Mucosa of gallbladder (tissue), 1 donor: ENCODE data around the gene LTF. TPM values are rescaled to one million over a fixed set of nuclear protein-coding genes. Genes with fewer than 3 reads are reported as not detected.
"Not testable (repeated sequence)": the region's sequence is repeated elsewhere in the genome, so short reads cannot be mapped to it uniquely, and the experiment has no call there.

Experiments used
- DNase-seq: peaks from one replicate; pipeline ENCODE4 v3.0.0-alpha.2; 2020; ENCODE audit warnings: low spot score
- total RNA-seq: library from RNA; stranded (reverse); gene quantifications from one replicate; pipeline ENCODE4 v1.2.1, GENCODE V29; 2021
- donor health status: DM: no; HTN: no; CAD: no.

Gene LTF
- total RNA-seq, 1 donor from 2014 or later: 0.83 TPM

DNA sequence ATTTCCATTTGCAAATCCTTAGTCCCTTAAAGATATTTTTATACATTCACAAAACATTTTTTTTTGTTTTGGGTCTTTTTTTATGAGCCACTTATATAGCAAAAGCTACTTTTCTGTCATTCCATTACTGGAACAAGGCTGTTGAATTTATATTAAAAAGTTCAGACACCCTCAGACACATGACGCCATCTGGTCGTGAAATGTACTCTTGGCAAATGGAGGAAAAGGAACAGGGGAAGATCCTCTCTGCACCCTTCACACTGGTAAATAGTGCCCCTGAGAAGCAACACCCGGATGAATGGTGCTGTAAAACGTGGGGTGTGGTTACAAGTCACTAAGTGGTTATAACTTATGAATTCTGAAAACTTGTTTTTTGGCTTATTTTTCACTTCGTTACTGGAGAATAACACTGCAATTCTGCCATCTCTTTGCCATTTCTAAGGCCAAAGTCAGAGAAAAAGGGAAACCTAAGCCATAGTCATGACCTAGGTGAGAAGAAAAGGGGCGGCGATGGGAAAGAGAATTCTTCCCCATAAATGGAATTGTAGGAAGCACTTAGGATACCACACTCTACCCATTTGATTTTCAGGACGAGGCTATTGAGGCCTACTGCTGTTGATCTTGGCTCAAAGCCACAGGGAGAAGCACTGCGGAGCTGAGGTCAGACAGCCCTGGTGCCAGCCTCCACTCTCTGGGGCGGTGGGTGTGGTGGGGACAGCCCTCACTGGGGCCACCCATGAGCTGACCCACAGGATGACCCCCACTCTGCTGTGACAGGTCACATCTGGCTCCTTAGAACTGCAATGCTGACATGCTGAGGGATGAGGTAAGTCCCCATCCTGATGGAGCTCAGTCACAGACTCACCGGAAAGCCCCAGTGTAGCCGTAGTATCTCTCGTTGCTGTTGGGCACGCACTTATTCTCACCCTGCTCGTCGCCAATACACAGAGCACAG, 21.9 kb downstream of the LTF start:
- DNase-seq: peak; percentile 53

DNA sequence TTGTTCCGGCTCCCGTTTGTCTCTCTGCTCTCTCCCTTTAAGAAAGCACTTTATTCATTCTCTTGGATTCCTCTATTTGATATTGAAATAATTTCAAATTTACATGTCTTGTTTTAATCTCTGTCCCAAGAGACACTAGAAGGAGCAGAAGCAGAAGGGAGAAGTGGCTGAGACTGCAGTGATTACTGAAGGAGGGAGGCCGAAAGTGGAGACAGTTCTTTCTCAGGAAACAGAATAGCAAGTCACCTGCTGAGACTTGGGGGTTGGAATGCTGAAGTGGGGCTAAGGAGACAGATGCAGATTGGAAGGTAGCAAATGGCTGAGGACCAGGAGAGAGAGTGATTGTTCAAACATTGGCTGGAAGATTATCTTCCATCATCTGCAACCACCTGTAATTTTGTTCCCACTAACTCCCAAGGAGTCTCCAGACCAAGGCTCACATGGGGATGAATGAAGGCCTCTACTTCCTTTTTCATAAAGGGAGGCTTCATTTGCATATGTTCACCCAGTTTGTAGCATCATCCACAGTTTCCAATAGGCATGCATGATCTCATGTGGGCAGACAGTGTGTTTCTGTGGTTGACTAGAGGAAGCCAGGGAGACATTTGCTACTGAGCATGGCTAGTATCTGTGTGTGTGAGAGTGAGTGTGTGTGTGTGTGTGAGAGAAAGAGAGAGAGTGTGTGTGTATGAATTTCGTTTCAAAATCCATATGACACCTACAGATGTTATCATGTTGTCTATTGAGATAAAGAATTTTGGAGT, 24.0 kb downstream of the LTF start:
- DNase-seq: no peak

DNA sequence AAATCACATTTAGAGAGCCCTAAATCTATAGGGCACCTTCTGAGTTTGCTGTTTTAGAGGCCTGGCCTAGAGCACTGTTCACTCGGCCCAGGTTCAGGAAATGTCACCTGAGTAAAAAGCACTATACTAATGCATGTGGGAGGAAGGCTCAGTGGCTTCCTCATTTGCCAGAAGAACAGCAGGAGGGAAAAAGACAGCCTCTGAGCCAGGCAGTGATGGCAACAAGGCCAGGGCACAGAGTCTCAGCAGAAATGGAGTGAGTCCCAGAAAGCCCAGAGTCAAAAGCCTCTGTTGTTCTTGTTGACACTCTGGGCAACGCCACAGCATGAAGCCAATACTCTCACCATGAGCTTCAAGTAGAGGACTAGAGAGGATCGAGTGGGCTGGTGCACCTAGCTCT, 25.9 kb downstream of the LTF start:
- DNase-seq: no peak

DNA sequence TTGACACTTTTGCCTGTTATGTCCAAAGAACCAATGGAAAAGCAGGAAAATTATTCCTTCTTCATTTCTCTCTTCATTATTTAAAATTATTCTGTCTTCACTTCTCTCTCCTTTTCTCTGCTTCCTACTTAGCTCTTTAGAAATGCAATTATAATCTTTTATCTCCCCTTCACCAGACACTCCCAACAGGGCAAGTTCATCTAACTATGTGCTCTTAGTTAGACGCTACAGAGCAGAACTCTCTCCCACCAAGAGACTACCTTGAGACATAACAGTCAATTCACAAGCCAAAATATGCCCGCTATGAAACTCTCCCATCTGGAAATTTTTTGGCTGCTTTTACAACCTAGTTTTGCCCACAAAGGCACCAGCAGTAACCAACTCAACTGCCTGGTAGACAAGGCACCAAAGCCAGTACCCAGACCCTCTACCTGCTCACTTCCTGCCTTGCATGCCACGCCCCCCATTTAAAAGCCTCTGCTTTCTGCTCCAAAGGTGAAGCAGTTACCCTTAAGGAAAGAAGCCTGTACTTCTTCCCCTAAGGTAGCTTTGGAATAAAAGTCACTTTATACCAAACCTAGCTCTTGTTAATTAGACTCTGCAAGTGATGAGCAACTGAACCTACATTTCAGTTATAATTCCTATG, 29.5 kb downstream of the LTF start:
- DNase-seq: no peak

DNA sequence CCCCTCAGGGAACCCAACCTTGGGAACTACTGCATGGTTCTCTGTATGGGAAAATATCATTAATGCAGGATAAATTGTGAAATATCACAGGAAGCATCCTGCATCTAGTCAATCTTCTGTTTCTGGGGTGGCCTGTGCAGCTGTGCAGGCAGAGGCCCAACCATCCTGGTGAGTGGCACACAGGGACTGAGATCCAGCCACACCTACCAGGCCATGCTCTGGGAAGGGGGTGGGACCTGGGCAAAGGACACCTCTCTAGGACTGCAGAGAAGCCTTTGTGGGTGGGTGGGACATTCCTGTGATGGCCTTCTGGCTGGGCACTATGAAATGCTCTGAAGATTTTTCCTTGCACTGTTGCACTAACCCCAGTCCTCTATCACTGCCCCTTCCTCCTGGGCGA, 30.9 kb downstream of the LTF start:
- no peak for DNase-seq

DNA sequence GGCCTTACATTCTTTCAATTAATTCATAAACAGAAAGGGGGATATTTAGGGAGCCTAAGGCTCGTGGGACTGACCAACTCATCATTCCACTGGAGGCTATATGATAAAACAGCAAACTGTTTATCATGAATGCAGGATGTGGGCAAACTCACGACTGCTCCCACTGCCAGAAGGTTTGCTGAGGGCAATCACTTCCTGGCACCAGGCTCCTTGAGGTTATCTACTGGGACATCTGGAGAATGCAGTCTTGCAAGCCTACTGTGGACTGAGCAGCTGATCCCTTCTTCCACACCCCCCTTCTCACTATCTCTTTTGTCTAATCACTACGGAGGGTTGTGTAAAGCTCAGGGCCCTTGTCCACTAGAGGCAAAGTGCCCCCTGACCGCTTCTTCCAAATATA, 31.6 kb downstream of the LTF start:
- not testable (repeated sequence) for DNase-seq

DNA sequence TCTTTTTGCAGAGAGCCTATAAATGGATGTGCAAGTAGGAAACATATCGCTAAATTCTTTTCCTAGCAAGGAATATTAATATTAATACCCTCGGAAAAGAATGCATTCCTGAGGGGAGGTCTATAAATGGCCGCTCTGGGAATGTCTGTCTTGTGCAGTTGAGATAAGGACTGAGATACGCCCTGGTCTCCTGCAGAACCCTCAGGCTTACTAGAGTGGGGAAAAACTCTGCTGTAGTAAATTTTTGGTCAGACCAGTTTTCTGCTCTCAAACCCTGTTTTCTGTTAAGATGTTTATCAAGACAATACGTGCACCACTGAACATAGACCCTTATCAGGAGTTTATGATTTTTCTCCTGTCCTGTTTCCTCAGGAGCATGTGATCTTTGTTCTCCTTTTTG, 32.8 kb downstream of the LTF start:
- not testable (repeated sequence) for DNase-seq

DNA sequence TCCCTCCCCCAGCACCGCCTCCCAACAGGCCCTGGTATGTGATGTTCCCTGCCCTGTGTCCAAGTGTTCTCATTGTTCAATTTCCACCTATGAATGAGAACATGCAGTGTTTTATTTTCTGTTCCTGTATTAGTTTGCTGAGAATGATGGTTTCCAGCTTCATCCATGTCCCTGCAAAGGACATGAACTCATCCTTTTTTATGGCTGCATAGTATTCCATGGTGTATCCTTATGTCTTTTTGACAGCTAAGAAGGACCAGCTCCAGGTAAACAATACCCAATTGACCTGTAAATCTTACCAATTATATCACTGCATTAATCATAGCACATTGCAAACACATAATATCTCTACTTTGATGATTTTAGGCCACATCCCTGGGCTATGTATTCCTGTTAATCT, 33.8 kb downstream of the LTF start:
- DNase-seq: not testable (repeated sequence)

DNA sequence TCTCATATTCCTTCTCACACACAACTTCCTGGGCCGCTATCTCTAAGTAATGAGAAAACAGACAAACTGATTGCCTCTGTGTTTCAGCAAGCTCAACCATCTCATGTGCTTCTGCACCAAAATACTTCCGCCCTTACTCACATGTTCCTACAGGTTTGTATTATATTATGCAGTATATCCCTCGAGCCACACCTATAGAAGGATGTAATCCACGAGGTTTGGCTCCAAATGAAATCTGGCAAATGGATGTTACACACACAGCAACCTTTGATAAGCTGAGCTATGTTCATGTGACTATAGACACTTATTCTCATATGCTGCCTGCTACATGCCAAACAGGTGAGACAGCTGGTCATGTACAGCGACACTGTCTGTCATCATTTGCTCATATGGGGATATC, 35.0 kb downstream of the LTF start:
- no peak for DNase-seq

DNA sequence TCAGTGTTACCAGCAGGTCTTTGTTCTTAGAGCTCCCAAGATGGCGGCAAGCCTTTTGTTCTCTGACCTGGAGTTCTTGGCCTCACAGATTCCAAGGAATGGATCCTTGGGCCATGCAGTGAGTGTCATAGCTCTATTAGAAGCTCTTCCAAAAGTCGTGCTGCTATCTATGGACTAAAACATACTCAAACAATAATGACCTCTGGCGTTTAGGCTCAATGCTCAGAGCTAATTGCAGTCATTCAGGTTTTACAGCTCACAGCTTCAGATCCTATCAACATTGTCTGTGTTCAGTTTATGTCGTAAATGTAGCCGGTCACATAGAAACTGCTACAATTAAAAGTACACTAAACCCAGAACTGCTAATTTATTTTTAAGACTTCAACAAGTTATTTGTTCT, 35.5 kb downstream of the LTF start:
- DNase-seq: no peak

DNA sequence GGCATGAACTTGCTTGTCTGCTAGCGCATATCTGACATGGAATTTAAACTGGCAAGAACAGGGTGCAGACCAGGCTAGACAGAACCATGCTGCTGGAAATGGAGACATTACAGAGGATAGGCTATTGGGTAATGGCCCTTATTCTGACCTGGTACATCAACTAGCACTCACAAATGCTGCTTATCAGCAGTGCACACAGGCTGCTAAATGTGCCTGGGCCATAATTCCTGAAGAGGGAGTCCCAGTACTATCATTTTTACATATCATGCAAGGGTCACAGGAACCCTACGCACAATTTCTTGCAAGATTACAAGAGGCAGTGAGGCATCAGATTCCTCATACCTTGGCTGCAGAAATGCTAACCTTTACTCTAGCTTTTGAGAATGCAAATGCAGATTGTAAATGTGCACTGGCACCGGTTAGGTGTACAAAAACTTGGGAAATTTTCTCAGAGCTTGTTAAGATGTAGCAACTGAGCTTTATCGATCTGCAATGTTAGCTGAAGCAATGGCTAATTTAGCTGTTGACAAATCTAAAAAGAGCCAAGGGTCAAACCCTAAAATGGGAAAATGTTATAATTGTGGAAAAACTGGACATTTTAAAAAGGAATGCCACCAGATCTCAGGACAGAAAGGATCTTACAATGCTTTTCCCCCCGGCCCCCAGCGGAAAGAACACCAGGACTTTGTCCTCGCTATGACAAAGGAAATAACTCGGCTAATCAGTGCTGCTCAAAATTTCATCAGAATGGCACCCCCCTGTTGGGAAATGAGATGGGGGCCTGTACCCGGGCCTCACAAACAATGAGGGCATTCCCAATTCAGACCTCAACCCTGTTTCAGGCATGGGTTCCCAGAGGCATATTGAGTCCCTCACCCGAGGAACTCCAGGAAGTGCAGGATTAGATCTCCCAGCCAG, 36.5 kb downstream of the LTF start:
- no peak for DNase-seq

DNA sequence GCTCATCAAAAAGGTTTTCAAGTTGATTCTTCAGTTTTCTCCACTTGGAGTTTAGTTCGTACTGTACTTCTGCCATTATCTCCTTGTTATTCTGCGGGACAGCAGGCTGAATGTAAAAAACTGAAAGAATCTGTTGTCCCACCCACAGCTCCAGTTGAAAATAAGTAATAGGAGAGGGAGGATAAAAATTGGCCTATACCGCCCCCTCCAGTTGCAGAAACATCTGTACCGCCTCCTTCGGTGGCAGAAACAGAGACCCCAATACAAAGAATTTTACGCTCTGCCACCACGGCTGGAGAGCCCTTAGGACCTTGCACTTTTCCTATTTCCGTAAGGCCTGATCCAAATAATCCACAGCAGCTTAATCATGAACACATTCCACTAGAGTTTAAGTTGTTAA, 37.3 kb downstream of the LTF start:
- DNase-seq: not testable (repeated sequence)

DNA sequence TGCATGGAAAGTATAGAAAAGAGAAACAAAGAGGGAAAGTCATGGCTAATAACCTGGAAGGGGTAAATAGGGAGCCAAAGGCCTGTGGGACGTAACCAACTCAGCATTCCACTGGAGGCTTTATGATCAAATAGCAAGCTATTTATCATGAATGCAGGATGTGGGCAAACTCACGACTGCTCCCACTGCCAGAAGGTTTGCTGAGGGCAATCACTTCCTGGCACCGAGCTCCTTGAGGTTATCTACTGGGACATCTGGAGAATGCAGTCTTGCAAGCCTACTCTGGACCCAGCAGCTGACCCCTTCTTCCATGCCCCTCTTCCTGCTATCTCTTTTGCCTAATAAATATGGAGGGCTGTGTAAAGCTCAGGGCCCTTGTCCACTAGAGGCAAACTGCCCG, 38.2 kb downstream of the LTF start:
- not testable (repeated sequence) for DNase-seq

DNA sequence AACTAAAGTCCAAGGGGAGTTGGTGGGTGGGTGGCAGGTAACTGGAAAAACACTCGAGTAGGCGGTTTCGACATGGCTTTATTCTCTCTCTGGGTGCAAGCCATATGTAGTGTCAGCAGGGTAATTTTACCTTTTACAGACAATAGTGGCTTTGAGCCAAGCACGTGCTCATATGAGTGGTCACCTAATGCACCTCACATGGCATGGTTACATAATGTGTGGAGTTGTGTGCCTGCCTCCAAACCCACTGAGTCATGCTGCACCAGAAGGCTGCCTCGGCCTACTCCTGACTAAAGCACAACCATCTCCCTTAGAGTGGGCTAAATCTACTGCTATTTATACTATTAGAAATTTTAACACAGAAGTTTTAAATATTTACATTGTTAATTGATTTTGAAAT, 41.1 kb downstream of the LTF start:
- peak; percentile 51 for DNase-seq

DNA sequence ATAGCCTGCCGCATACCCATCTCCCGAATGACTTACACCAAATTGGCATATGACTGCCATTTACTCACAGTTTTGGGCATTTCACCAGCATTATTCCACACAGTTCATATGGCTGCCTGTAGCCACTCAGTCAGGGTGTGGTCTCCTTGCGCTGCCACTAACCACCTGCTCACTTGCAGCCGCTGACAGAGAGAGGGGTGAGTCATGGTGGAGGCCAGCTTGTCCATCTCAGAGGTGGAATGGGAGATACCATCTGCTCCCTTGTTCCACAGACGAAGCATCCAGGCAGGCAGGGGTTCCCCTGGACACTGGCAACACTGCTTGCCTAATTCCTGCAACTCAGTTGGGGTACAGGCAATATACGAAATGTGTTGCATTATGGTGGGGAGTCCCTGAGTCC, 42.1 kb downstream of the LTF start:
- DNase-seq: no peak

DNA sequence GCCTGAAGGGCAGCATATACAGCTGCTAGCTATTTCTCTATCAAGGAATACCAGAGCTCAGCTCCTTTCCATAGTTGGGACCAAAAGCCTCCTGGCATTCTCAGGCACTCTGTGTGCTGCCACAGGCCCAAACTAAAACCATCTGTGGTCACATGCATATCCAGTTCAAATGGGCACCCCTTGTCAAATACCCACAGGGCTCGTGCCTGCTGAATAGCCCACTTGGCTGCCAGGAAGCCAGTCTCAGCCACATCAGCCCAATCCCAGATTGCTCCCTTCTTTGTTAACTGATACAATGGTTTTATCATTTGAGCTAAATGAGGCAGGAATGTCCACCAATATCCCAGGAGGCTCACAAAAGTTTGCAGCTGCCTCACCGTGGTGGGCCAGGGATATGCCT, 43.8 kb downstream of the LTF start:
- no peak for DNase-seq

DNA sequence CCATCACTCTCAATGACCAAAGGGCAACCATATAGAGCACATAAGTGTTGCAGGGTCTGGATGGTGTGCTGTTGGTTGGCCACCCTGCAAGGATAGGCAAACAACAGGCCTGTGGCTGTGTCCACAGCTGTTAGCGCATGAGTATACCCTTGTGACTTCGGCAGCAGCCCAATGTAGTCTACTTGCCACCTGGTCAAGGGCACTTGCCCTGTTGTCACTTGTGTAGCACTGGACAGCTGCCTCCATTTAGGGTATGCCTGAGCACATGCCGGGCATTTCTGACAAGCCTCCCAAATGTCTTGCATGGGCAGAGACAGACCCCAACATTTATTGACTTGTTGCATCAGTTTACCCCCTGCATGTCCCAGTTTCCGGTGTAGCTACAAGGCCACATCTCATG, 44.9 kb downstream of the LTF start:
- no peak for DNase-seq

DNA sequence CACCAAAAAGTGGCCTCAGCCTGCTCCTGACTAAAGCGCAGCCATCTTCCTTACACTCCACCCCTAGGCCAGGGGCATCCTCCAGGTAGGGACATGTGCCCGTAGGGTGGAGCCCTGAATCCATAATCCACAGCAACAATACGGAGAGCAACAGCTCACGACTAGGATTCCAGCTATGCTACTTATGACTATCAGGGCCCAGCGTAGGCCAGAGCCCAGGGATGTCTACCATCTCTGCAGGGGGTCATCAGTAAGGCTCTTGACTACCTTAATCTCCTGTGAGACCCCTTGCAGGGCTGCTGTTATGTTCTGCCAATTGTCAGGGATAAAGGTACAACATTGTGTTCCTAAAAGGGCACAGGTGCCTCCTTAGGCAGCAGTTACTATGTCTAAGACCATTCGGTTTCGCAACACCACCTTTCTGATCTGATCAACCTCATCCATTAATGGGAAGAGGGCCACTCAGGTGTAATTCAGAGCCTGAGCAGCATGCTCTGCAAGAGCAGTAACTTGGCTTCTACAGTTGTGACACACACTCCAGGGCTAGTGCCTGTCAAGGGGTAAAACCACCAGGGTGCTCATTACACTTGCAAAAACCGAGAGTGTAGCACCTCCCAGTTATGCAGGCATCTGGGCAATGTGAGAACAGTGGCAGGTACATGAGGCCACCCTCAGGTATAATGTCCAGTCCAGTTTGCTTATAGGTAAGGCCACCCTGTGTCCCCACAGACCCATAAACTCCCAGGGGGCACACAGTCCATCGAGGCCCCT, 46.7 kb downstream of the LTF start:
- no peak for DNase-seq

DNA sequence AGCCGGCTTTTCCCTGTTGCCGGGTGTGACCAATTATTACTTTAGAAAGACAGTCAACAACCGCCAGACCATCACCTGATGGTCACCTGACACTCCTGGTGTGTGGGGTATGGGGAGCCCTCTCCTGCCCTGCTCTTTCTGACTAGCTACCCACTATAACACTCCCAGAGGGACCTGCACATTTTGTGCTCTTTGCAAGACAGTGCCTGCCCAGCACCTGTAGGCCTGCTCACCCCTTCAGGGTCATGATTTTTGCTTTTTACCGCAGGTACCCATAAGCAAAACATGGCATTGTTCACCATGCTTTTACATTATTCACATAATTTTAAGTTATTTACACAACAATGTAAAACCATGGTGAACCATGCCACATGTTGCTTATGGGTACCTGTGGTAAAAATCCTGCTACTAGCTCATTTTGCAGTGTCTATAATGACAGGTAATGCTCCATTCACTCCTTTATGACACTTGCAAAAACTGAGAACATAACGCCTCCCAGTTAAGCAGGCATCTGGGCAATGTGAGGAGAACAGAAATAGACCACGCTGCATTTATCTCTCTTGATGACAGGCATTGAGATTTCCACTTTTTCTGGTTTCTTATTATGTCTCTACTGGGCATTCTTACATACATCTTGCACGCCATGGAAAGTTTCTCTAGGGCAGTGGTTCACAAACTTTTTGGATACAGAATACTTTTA, 47.7 kb downstream of the LTF start:
- no peak for DNase-seq
